Endothelial cell of umbilical vein (primary cell): ENCODE measurements around the gene PPP1R1C. TPM values are rescaled to one million over a fixed set of nuclear protein-coding genes. Genes with fewer than 3 reads are reported as not detected.

Experiments used
- BruUV-seq: library from RNA; stranded (reverse); fragments of 400-500 nt; replicated peaks from 2 replicates; lab custom pipeline; 2021; lab: Mats Ljungman, UMichigan
- CTCF ChIA-PET: fragments of 300-600, 350-600 bp; sonication (Branson Sonifier 250); formaldehyde crosslinking; loops from one replicate; lab custom pipeline; 2021; ENCODE audit warnings: antibody characterized with exemption, inconsistent platforms; lab: Charles Lee
- POLR2A ChIA-PET: fragments of 300-600, 350-600 bp; sonication (Branson Sonifier 250); formaldehyde crosslinking; loops from one replicate; lab custom pipeline; 2021; ENCODE audit warnings: antibody characterized with exemption, inconsistent platforms; lab: Charles Lee
- DNase-seq: peaks from one replicate; pipeline ENCODE4 v3.0.0-alpha.2; 2011; ENCODE audit warnings: low read depth, low spot score
- FAIRE-seq: peaks from 2 replicates; lab custom pipeline; 2011; peaks lifted over from hg19 to GRCh38; lab: Jason Lieb, UNC
- H2AFZ ChIP-seq: 2 replicates; pipeline ENCODE4 v1.6.0; 2012; ENCODE audit warnings: low read depth, low read length, control low read depth, inconsistent platforms
- H3K27ac ChIP-seq: 2 replicates; pipeline ENCODE4 v1.5.1; 2011; ENCODE audit warnings: low read depth, mild to moderate bottlenecking, control low read depth, low read length, moderate library complexity; ENCODE audit not compliant: insufficient read depth
- H3K27me3 ChIP-seq, 2 experiments: 2 replicates each; pipeline versions ENCODE4 v1.6.0 to v1.6.1; 2011; ENCODE audit warnings: low read length in 2 of 2, mixed read lengths in 1 of 2; ENCODE audit not compliant: control insufficient read depth in 2 of 2, insufficient read depth in 2 of 2
- H3K36me3 ChIP-seq, 2 experiments: 2 replicates in 1 of 2; 3 replicates in 1 of 2; pipeline ENCODE4 v1.5.1; 2011; ENCODE audit warnings: low read length in 2 of 2, mild to moderate bottlenecking in 1 of 2, moderate library complexity in 1 of 2; ENCODE audit not compliant: control insufficient read depth in 2 of 2, insufficient read depth in 2 of 2; ENCODE audit errors: extremely low read depth in 1 of 2
- H3K4me1 ChIP-seq: 3 replicates; pipeline ENCODE4 v1.5.1; 2011; ENCODE audit warnings: mild to moderate bottlenecking, low read length; ENCODE audit not compliant: control insufficient read depth, insufficient read depth; ENCODE audit errors: extremely low read depth
- H3K4me2 ChIP-seq: 2 replicates; pipeline ENCODE4 v1.6.1; 2011; ENCODE audit warnings: low read length, control low read depth, mixed read lengths; ENCODE audit not compliant: insufficient read depth
- H3K4me3 ChIP-seq, 3 experiments: fragments of 200-600 bp in 1 of 3; sonication (generic), shearing (Covaris generic) in 1 of 3; replicated peaks in 1 of 3; 2 replicates each; pipeline ENCODE4 v1.5.1; 2011 to 2016; ENCODE audit warnings: control low read depth in 3 of 3, low read length in 3 of 3, mild to moderate bottlenecking in 2 of 3, inconsistent platforms in 1 of 3, low read depth in 1 of 3, moderate library complexity in 1 of 3; ENCODE audit not compliant: insufficient read depth in 1 of 3
- H3K79me2 ChIP-seq: 2 replicates; pipeline ENCODE4 v1.6.0; 2012; ENCODE audit warnings: low read length, inconsistent platforms; ENCODE audit not compliant: control insufficient read depth, insufficient read depth
- H3K9ac ChIP-seq: replicated peaks from 2 replicates; pipeline ENCODE3; 2011; ENCODE audit warnings: low read length, control low read depth; ENCODE audit not compliant: insufficient read depth; ENCODE audit errors: extremely low read depth
- H3K9me1 ChIP-seq: replicated peaks from 3 replicates; pipeline ENCODE4 v1.6.0; 2011; ENCODE audit warnings: mild to moderate bottlenecking, low read length; ENCODE audit not compliant: control insufficient read depth, insufficient read depth; ENCODE audit errors: extremely low read depth
- H3K9me3 ChIP-seq: replicated peaks from 2 replicates; pipeline ENCODE4 v1.5.1; 2012; ENCODE audit warnings: low read length, inconsistent platforms; ENCODE audit not compliant: control insufficient read depth, insufficient read depth
- H4K20me1 ChIP-seq: replicated peaks from 2 replicates; pipeline ENCODE3; 2011; ENCODE audit warnings: mild to moderate bottlenecking, low read length; ENCODE audit not compliant: control insufficient read depth, insufficient read depth; ENCODE audit errors: extremely low read depth
- CTCF ChIP-seq, 2 donors: IDR thresholded peaks; 1 replicate in 1 of 2; 2 replicates in 1 of 2; pipeline ENCODE4 v1.5.1; 2011; ENCODE audit warnings: low read length in 2 of 2, mild to moderate bottlenecking in 2 of 2, moderate library complexity in 2 of 2, control low read depth in 1 of 2, inconsistent platforms in 1 of 2, low read depth in 1 of 2; ENCODE audit not compliant: insufficient read depth in 1 of 2; ENCODE audit errors: extremely low read depth in 1 of 2
- EZH2 ChIP-seq: IDR thresholded peaks from 2 replicates; pipeline ENCODE4 v1.6.1; 2012; ENCODE audit warnings: borderline replicate concordance, low read depth, mild to moderate bottlenecking, moderate library complexity, low read length, inconsistent platforms; ENCODE audit not compliant: severe bottlenecking
- FOS ChIP-seq: IDR thresholded peaks from 2 replicates; pipeline ENCODE4 v1.6.1; 2011; ENCODE audit warnings: mild to moderate bottlenecking, low read length, moderate library complexity, borderline replicate concordance; ENCODE audit not compliant: insufficient read depth
- GATA2 ChIP-seq: IDR thresholded peaks from 2 replicates; pipeline ENCODE4 v1.7.0; 2011; ENCODE audit warnings: low read depth, mild to moderate bottlenecking, moderate library complexity, mixed read lengths, low read length; ENCODE audit not compliant: insufficient read length, insufficient read depth
- JUN ChIP-seq: IDR thresholded peaks from 2 replicates; pipeline ENCODE4 v1.6.1; 2011; ENCODE audit warnings: borderline replicate concordance, low read depth; ENCODE audit not compliant: insufficient read length, insufficient read depth
- MAX ChIP-seq: IDR thresholded peaks from 2 replicates; pipeline ENCODE4 v1.6.1; 2011; ENCODE audit not compliant: insufficient read depth, insufficient read length
- MYC ChIP-seq: IDR thresholded peaks from one replicate; pipeline ENCODE4 v1.6.1; 2011; ENCODE audit warnings: mild to moderate bottlenecking, low read depth, low read length
- POLR2A ChIP-seq: IDR thresholded peaks from 2 replicates; pipeline ENCODE4 v1.6.1; 2012; ENCODE audit warnings: low read depth, mild to moderate bottlenecking, control low read depth, low read length
- POLR2AphosphoS5 ChIP-seq: IDR thresholded peaks from 2 replicates; pipeline ENCODE4 v1.6.1; 2012; ENCODE audit warnings: low read depth, mild to moderate bottlenecking, control low read depth, low read length, moderate library complexity; ENCODE audit not compliant: insufficient read depth
- dilution Hi-C: fragments of 300-500 bp; cut with MboI; formaldehyde crosslinking; loops from one replicate; pipeline ENCODE4 v1.15.0; 2019; ENCODE audit warnings: low sequenced_read_pairs; ENCODE audit not compliant: extremely low pct_ligation_motif_present
- intact Hi-C: fragments of 100-400 bp; cut with micrococcal nuclease; formaldehyde crosslinking; loops from one replicate; pipeline ENCODE4 v1.10.0; 2022
- polyA plus RNA-seq, 4 experiments: library from polyadenylated mRNA; depleted of rRNA in 3 of 4; stranded (reverse) in 3 of 4; unstranded in 1 of 4; fragments of >200 nt; gene quantifications; 2 replicates each; pipeline versions ENCODE4 v1.2.1 to v1.2.3, GENCODE V29; 2011 to 2012; ENCODE audit warnings: missing spikeins in 1 of 4
- total RNA-seq: library from RNA; stranded (reverse); gene quantifications from 2 replicates; pipeline ENCODE4 v1.2.3, GENCODE V29; 2021

The PPP1R1C gene
- total and polyA plus RNA-seq, 2 donors (not counting 3 experiments of a cell fraction or from before 2014, with no cell fraction given) = 0.26 TPM; not detected in 1

- Histone ChIP-seq H2AFZ (no peak overlapping the region), H3K79me2 (no peaks in the 10 kb centered on the region), H3K4me2 (no peak overlapping the region), H3K27ac (no peak overlapping the region), H3K36me3 (no peaks in the 10 kb centered on the region), H3K4me1 (peaks cover 2% of the 10 kb centered on the region), H3K9me3 (no peaks in the 10 kb centered on the region), H3K4me3 (no peak overlapping the region), H4K20me1 (no peaks in the 10 kb centered on the region), H3K27me3 (no peaks in the 10 kb centered on the region), H3K9ac (no peak overlapping the region), H3K9me1 (no peaks in the 10 kb centered on the region)
- ChIA-PET CTCF (interaction anchor here (0.6 to 1.6 kb wide), 2 partner anchors 15 to 18 kb away, joined by 3 to 8 read pairs; no protein-coding TSS in a partner anchor), POLR2A (no interaction called here)
- FAIRE-seq (no peak), DNase-seq (peak; percentile 18)
- TF ChIP-seq GATA2 (peak; percentile 22), MAX (no peak), FOS (peak; percentile 11), POLR2A (no peak)
- no TSS peak for BruUV-seq
- dilution Hi-C loops = no loop called here
- intact Hi-C loops = no loop called here
Observed at GRCh38 chr2:182020286-182021070, 34.8 kb downstream of the PPP1R1C start.

GRCh38 chr2:182023235-182023634 is 37.6 kb downstream of the PPP1R1C start:
- POLR2A ChIA-PET = no interaction called here
- H3K27ac ChIP-seq = no peak overlapping the region
- no peak overlapping the region for H3K4me2 ChIP-seq
- FAIRE-seq (no peak), DNase-seq (no peak)
- dilution Hi-C loops = no loop called here
- CTCF ChIA-PET = no interaction called here
- no peaks in the 10 kb centered on the region for H3K9me3 ChIP-seq
- H3K9me1 ChIP-seq = no peaks in the 10 kb centered on the region
- H3K9ac ChIP-seq = no peak overlapping the region
- H3K36me3 ChIP-seq = no peaks in the 10 kb centered on the region
- TF ChIP-seq POLR2A = no peak
- no peak for TF ChIP-seq MYC
- TF ChIP-seq FOS = no peak
- TF ChIP-seq GATA2 = no peak
- TF ChIP-seq POLR2AphosphoS5 = no peak
- TF ChIP-seq EZH2 = no peak
- no peak for TF ChIP-seq MAX
- TF ChIP-seq CTCF (IDR thresholded peaks at IDR 0.05; ENCODE audit: extremely low read depth in 1 of 2, insufficient read depth in 1 of 2, low read depth in 1 of 2, low read length in 2 of 2) = no peak
- TF ChIP-seq JUN = no peak
- no peaks in the 10 kb centered on the region for H3K79me2 ChIP-seq
- intact Hi-C loops = no loop called here
- H3K4me1 ChIP-seq = peaks cover 2% of the 10 kb centered on the region
- H2AFZ ChIP-seq = no peak overlapping the region
- no peaks in the 10 kb centered on the region for H3K27me3 ChIP-seq
- no peaks in the 10 kb centered on the region for H4K20me1 ChIP-seq
- H3K4me3 ChIP-seq = no peak overlapping the region
- no TSS peak for BruUV-seq
